Measurements from ENCODE around the gene GNG10. TPM values are rescaled to one million over a fixed set of nuclear protein-coding genes. Genes with fewer than 3 reads are reported as not detected.

Gene GNG10
- total RNA-seq, 1 donor = 13.2 TPM

DNA sequence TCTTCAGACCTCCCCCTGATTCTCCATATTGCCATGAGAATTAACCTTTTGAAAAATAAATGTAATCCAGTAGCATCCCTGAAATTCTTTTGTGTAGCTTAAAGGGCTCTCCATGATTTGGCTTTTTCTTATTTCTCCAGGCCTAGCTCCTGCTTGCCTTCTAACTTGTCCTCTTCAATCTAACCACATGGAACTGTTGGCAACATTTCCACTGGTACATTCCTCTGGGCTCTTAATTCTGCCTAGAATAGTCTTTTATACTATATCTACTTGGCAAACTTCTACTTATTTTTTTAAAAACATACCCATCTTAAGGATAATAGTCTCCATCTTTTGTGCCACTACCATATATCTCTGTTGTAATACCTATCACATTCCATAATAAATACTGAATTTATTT, 54.1 kb downstream of the GNG10 start:
- DNase-seq (ENCODE audit: low read depth in 2 of 3, low spot score in 2 of 3) = no peak

DNA sequence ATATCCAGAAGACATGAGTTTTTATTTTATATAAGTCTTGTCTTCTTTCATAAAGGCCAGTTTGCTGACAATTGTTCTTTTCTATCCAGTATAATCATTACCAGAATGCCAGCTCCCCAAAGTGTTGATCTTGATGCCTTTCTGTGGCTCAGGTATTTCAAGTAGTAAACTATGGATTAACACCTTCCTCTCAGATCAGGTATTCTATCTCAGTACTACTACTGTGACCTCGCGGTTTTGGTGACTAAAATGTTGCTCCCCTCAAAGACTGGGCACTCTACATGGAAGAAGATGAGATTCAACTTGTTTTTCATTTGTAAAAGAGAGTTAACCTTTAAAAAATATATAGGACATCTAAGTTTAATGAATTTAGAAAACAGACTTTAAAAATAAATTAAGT, 58.1 kb downstream of the GNG10 start:
- DNase-seq (ENCODE audit: low read depth in 2 of 3, low spot score in 2 of 3) = no peak

Other genes with a start within 250 kb of the GNG10 start
- gene ECPAS, start 177.2 kb upstream of the GNG10 start, total RNA-seq = 37.7 TPM
- 1.1 TPM for gene ZNF483, start 136.4 kb upstream of the GNG10 start, total RNA-seq
- 1.9 TPM for gene PTGR1, start 62.0 kb upstream of the GNG10 start, total RNA-seq
- gene DNAJC25, start 30.3 kb upstream of the GNG10 start, total RNA-seq = 2.4 TPM
- gene SHOC1, start 133.3 kb downstream of the GNG10 start, total RNA-seq = not detected
- 3.0 TPM for gene UGCG, start 235.2 kb downstream of the GNG10 start, total RNA-seq